Muscle of leg (tissue), 16 donors: ENCODE measurements around the gene TSPAN4. TPM values are rescaled to one million over a fixed set of nuclear protein-coding genes. Genes with fewer than 3 reads are reported as not detected.

Experiments used
- DNase-seq: peaks from one replicate; pipeline ENCODE4 v3.0.0; 2013
- H3K27ac ChIP-seq: one replicate; pipeline ENCODE4 v1.5.1; 2013; ENCODE audit warnings: mild to moderate bottlenecking, low read length, control low read depth
- H3K27me3 ChIP-seq: one replicate; pipeline ENCODE4 v1.6.1; 2013; ENCODE audit warnings: low read length; ENCODE audit not compliant: control insufficient read depth, insufficient read depth
- H3K36me3 ChIP-seq: one replicate; pipeline ENCODE4 v1.6.1; 2013; ENCODE audit warnings: low read length; ENCODE audit not compliant: control insufficient read depth, insufficient read depth
- H3K4me1 ChIP-seq: one replicate; pipeline ENCODE4 v1.6.1; 2013; ENCODE audit warnings: low read length; ENCODE audit not compliant: control insufficient read depth, insufficient read depth
- H3K4me3 ChIP-seq: one replicate; pipeline ENCODE4 v1.5.1; 2013; ENCODE audit warnings: low read length, control low read depth
- H3K9me3 ChIP-seq: replicated peaks from 2 replicates; pipeline ENCODE4 v1.6.1; 2013; ENCODE audit warnings: low read depth, low read length; ENCODE audit not compliant: control insufficient read depth
- WGBS: methylation state at CpG from one replicate; pipeline ENCODE4 v1.1.5; 2013; ENCODE audit warnings: missing lambda C conversion rate; ENCODE audit not compliant: insufficient coverage; 5-methylcytosine and 5-hydroxymethylcytosine counted together
- long read RNA-seq, 11 donors: transcript quantifications; one replicate each; lab custom pipeline, GENCODE V29; 2026
- polyA plus RNA-seq, 8 donors: library from polyadenylated mRNA; unstranded; fragments of 120-200 nt; gene quantifications; one replicate each; pipeline versions ENCODE4 v1.2.1 to v1.2.3, GENCODE V29; 2013; ENCODE audit warnings: inconsistent platforms in 1 of 8, low replicate concordance in 1 of 8; ENCODE audit not compliant: insufficient read length in 8 of 8, insufficient read depth in 1 of 8
- total RNA-seq: library from RNA; stranded (reverse); fragments of 120-200 nt; gene quantifications from one replicate; pipeline ENCODE4 v1.2.4, GENCODE V29; 2013

Gene TSPAN4, protein sequence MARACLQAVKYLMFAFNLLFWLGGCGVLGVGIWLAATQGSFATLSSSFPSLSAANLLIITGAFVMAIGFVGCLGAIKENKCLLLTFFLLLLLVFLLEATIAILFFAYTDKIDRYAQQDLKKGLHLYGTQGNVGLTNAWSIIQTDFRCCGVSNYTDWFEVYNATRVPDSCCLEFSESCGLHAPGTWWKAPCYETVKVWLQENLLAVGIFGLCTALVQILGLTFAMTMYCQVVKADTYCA
- 60.3 TPM for total RNA-seq
- polyA plus RNA-seq, result 10 to 100 TPM; 48.0 to 75.9 (median 65.1) TPM
- long read RNA-seq, donor 1, partial matches to known transcripts, result 0 of 5 reads
- long read RNA-seq, donor 1, other reads (novel, unspliced or antisense), result 0 of 5 reads
- long read RNA-seq, donor 2, partial matches to known transcripts, result 0 of 1 reads
- long read RNA-seq, donor 2, other reads (novel, unspliced or antisense), result 0 of 1 reads
- long read RNA-seq, donor 3, partial matches to known transcripts, result 16 of 25 reads
- long read RNA-seq, donor 3, other reads (novel, unspliced or antisense), result 0 of 25 reads
- long read RNA-seq, donor 4, transcript TSPAN4-203 (9 exons, 1,423 nt), result major isoform, 7 of 13 reads
- long read RNA-seq, donor 4, partial matches to known transcripts, result 0 of 13 reads
- long read RNA-seq, donor 4, other reads (novel, unspliced or antisense), result 0 of 13 reads
- long read RNA-seq, donor 5, transcript TSPAN4-206 (9 exons, 1,430 nt), result minor isoform, 5 of 74 reads
- long read RNA-seq, donor 5, transcript TSPAN4-203 (9 exons, 1,423 nt), result major isoform, 19 of 74 reads
- long read RNA-seq, donor 5, partial matches to known transcripts, result 29 of 74 reads
- long read RNA-seq, donor 5, other reads (novel, unspliced or antisense), result 13 of 74 reads
- long read RNA-seq, donor 6, transcript TSPAN4-203 (9 exons, 1,423 nt), result major isoform, 15 of 52 reads
- long read RNA-seq, donor 6, partial matches to known transcripts, result 20 of 52 reads
- long read RNA-seq, donor 6, other reads (novel, unspliced or antisense), result 7 of 52 reads
- long read RNA-seq, donor 7, transcript TSPAN4-203 (9 exons, 1,423 nt), result major isoform, 7 of 17 reads
- long read RNA-seq, donor 7, partial matches to known transcripts, result 5 of 17 reads
- long read RNA-seq, donor 7, other reads (novel, unspliced or antisense), result 0 of 17 reads
- long read RNA-seq, donor 8, transcript TSPAN4-203 (9 exons, 1,423 nt), result major isoform, 5 of 14 reads
- long read RNA-seq, donor 8, partial matches to known transcripts, result 0 of 14 reads
- long read RNA-seq, donor 8, other reads (novel, unspliced or antisense), result 0 of 14 reads
- long read RNA-seq, donor 9, partial matches to known transcripts, result 0 of 6 reads
- long read RNA-seq, donor 9, other reads (novel, unspliced or antisense), result 0 of 6 reads
- long read RNA-seq, donor 10, partial matches to known transcripts, result 0 of 15 reads
- long read RNA-seq, donor 10, other reads (novel, unspliced or antisense), result 0 of 15 reads
- long read RNA-seq, donor 11, transcript TSPAN4-203 (9 exons, 1,423 nt), result major isoform, 8 of 24 reads
- long read RNA-seq, donor 11, partial matches to known transcripts, result 7 of 24 reads
- long read RNA-seq, donor 11, other reads (novel, unspliced or antisense), result 0 of 24 reads

DNA sequence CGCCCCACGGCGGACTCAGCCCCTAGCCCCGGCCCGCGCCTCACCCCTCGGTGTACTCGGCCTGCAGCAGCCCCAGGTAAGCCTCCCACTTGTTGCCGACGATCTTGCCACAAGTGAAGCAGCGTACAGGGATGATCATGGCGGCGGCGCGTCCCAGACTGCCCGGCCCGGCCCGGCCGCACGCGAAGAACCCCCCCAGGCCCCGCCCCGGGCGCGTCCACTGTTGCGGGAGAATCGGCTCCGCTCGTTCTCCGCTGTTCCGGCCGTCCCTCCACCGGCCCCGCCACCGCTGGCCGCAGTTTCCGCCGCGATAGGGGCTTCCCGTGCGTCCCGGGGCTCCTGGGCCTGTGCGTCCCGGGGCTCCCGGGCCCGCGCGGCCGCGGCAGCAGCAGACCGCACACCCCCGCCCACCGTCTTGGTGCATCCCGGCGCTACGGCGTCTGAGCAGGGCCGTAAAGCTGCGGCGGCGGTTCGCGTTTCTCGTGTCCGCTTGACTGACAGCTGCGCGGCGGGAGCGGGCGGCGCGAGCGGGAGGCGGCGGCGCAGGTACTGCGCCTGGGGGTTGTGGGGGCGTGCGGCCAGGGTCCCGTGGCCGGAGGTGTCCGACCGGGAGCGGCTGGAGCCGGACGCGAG lies at the start of gene TSPAN4, which contains the start of gene POLR2L:
Gene TSPAN4, plus strand, starts transcription at position 483 of the 633 bp plus-strand sequence. CDS start 7,453 bp downstream, outside the sequence.
Gene POLR2L, minus strand, starts transcription at position 160 of the 633 bp plus-strand sequence. Its CDS starts 21 bp downstream, at position 139.
- peak within 1 kb of the TSS; percentile 86 for H3K4me3 ChIP-seq
- H3K9me3 ChIP-seq, result no peaks in the 10 kb centered on the region
- no peaks in the 10 kb centered on the region for H3K27me3 ChIP-seq
- peak within 1 kb of the TSS; percentile 93 for H3K27ac ChIP-seq
- H3K36me3 ChIP-seq, result peaks cover 39% of the 10 kb centered on the region
- under 1% methylated on average over 85 of the region's 87 CpGs for WGBS
- peaks cover 70% of the 10 kb centered on the region for H3K4me1 ChIP-seq
- DNase-seq, result peak; percentile 95

DNA sequence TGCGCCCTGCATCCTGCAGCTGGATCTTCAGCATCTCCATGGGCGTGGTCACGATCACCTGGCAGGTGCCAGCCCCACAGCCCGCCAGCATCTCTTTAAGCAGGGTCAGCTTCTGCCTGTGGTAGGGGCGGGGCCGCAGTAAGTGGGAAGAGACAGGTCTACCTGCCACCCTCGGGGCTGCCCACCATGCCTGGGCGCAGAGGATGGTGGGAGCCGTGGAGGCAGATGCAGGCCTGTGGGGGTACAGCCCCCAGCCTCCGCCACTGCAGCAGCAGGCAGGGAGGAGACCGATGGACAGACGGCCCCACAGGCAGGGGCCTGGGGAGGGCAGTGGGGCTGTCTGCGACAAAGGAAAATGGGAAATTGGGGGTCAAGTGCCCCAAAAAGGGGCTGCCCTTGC lies 49.8 kb upstream of the TSPAN4 start:
- DNase-seq, result no peak
- peaks cover 18% of the 10 kb centered on the region for H3K27me3 ChIP-seq
- H3K4me1 ChIP-seq, result peaks cover 55% of the 10 kb centered on the region
- no peak overlapping the region for H3K27ac ChIP-seq
- H3K9me3 ChIP-seq, result no peaks in the 10 kb centered on the region
- whole genome bisulfite sequencing, result 91% methylated on average over 12 of the region's 13 CpGs
- no peak overlapping the region for H3K4me3 ChIP-seq
- H3K36me3 ChIP-seq, result peaks cover 32% of the 10 kb centered on the region

DNA sequence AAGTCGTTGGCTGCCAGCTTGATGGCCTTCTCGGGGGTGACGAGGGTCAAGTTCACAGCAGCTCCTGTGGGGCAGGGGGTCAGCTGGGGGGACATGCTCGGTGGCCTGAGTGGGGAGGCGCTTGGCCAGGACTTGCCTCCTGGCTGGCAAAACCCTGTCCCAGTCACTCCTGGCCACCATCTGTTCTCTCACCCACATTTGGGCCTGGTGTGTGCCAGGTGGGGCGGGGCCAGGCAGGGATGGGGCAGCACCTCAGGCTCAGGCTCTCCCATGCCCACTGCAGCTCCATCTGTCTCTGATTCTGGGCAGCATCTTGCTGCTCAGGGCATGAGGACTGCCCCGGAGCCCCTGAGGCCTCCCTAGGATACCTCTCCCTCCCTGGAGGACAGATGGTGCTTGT lies 49.1 kb upstream of the TSPAN4 start:
- WGBS, result 89% methylated on average over 6 of the region's 7 CpGs
- H3K27ac ChIP-seq, result no peak overlapping the region
- no peak for DNase-seq
- H3K27me3 ChIP-seq, result peaks cover 14% of the 10 kb centered on the region
- no peak overlapping the region for H3K4me3 ChIP-seq
- peaks cover 32% of the 10 kb centered on the region for H3K36me3 ChIP-seq
- no peaks in the 10 kb centered on the region for H3K9me3 ChIP-seq
- peaks cover 59% of the 10 kb centered on the region for H3K4me1 ChIP-seq

DNA sequence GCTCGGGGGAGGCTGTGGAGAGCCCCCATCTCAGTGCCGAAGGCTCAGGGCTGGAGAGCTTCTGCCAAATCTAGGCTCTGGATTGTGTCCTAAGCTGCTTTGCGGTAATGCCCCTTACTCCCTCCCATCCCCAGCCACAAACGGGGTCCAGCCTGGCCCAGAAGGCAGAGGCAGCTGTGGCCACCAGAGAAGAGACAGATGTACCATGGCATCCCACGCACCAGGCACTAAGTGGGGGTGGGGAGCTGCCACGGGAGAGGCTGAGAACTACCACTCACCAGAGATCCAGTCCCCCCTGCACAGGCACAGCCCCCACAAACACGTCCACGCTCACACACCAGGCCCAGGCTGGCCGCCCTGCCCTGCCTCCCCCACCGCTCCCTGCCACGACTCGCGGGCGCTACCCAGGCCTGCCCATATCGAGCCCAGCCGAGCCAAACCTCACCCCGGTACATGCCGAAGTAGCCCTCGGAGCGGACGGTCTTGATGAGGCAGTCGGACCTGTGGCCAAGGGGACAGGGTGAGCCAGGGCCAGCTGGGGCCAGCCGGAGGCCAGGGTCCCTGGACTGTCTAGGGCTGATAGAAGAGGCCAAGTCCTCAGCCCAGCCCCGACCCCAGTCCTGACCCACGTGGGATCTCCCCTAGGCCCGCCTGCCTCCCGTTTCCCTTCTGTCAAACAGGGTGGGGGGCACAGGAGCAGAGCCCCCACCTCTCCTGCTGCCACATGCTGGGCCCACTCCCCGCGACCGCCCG lies 48.5 kb upstream of the TSPAN4 start:
- Histone ChIP-seq H3K36me3 (peaks cover 32% of the 10 kb centered on the region), H3K4me3 (no peak overlapping the region), H3K27me3 (peaks cover 8% of the 10 kb centered on the region), H3K4me1 (peaks cover 53% of the 10 kb centered on the region), H3K27ac (no peak overlapping the region), H3K9me3 (no peaks in the 10 kb centered on the region)
- 80% methylated on average over 30 of the region's 31 CpGs for WGBS
- no peak for DNase-seq

DNA sequence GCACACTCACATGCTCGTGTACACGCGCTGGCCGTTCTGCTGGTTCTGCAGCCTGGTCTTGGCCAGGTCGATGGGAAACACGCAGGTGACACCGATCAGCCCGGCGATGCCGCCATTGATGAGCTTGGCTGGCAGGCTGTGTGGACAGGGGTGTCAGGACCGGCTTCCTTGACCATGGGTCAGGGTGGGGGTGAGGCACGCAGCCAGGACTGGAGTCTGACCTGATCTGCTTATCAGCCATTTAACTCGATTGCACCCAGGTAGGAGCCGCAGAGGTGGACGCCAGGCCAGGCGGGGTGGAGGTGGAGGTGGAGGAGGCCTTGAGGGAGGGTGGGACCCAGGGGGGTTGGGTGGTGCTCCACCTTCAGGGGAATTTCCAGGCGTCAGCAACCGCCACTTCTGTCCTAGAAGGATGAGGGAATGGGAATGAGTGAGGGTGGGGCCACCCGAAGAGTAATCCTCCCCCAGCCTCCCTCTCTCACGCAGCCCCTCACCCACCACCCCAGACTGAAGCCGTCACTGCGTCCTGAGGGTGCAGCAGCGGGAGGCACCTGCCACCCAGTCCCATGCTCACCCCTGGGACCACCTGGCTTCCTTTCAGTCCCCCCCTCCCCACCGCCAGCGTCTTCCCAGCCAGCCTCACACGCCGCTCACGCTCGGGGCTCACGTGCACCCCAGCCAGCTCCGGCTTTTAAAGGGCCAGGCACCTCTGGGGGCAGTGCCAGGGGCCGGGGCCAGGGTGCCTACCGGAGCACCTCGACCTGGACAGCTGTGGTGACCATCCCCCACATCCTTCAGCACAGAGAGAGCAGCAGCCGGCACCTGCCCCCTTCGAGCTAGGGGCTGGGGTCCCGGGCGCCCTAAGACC lies 47.7 kb upstream of the TSPAN4 start:
- WGBS, result 60% methylated on average over 27 of the region's 38 CpGs
- H3K36me3 ChIP-seq, result peaks cover 37% of the 10 kb centered on the region
- H3K27ac ChIP-seq, result no peak overlapping the region
- no peak overlapping the region for H3K4me3 ChIP-seq
- peaks cover 1% of the 10 kb centered on the region for H3K27me3 ChIP-seq
- DNase-seq, result no peak
- no peaks in the 10 kb centered on the region for H3K9me3 ChIP-seq
- peaks cover 48% of the 10 kb centered on the region for H3K4me1 ChIP-seq

DNA sequence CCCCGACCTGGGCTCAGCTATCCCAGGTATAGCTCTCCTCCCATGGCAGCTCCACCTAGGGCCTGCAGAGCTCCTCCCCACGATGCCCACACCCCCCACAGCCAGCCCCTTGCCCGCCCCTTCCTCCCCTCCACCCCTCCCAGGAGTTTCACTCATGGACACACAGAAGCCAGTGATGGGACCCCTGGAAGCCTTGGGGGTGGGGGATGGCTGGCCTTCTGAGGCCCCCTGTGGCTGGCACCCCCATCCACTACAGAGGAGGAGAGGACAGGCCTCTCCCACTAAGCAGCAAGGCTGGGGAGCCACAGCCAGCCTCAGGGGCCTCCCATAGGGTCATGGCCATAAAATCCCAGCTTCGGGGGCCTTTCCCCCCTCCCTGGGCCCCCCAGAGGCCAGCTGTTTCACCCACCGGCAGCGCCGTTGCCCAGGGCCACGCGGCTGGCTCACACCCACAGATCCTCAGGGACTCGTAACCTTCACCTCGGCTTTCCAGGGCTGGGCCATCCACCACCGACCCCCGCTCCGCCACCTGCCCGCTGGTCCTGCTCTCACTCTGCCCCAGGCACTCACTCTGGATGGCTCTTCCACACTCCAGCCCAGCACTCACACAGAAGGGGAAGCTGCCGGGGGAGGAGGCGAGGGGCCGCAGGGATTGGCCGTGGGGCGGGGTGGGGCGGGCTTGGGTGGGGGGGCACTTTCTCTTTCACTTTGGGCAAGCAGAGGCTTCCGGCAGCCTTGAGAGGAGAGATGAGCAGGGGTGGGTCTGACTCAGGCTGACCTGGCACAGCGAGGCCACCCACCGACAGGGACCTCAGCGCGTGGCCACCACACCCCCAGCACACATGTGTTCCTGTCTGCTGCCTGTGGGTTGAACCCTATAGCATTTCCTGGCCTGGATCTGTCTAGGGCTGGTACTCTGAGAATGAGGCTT lies 46.8 kb upstream of the TSPAN4 start:
- H3K27me3 ChIP-seq, result no peaks in the 10 kb centered on the region
- peaks cover 44% of the 10 kb centered on the region for H3K36me3 ChIP-seq
- 7% methylated on average over 13 of the region's 26 CpGs for WGBS
- peak overlapping the region; percentile 97 for H3K27ac ChIP-seq
- H3K9me3 ChIP-seq, result no peaks in the 10 kb centered on the region
- peak overlapping the region; percentile 75 for H3K4me3 ChIP-seq
- peaks cover 46% of the 10 kb centered on the region for H3K4me1 ChIP-seq
- DNase-seq, result peak; percentile 88

DNA sequence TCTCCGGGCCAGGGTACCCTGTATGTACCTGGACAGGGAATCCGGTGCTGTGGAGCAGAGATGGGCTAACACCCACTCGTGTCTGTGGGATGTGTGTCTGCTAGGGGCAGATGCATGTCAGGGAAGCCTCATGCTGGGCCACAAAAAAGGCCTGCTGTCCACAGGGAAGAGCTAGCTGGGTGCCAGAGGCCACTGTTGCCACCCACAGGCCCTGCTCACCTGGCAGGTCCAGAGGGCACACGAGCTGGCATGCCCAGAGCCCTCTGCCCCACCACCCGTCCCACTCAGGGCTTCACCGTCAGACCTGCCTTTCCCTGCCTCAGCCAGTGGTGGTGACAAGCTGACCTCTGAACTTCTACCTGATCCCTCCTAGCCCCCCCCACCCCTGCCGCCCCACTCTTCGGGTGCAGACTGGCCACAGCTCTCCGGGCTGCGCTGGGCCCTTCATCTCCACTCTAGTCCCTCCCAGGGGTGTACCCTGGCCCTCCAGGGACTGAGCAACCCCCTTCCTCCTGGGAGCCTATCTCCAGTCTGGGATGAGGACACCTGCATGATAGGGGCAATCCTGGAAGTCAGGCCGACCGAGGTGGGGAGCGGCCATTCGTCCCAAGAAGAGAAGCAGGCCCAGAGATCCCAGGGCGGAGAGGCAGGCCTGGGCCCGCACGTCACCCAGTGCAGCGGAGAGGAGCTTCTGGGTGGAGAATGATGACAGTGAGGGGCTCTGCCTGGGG lies 45.9 kb upstream of the TSPAN4 start:
- peak; percentile 40 for DNase-seq
- WGBS, result 24% methylated on average over 15 of the region's 18 CpGs

More for the DNA sequence above, 45.9 kb upstream of the TSPAN4 start:
- H3K36me3 ChIP-seq, result peaks cover 46% of the 10 kb centered on the region
- no peaks in the 10 kb centered on the region for H3K27me3 ChIP-seq
- H3K4me3 ChIP-seq, result peak overlapping the region; percentile 75
- H3K27ac ChIP-seq, result peak overlapping the region; percentile 97
- H3K4me1 ChIP-seq, result peaks cover 46% of the 10 kb centered on the region
- no peaks in the 10 kb centered on the region for H3K9me3 ChIP-seq
